Measurements from ENCODE around the gene PTPN1.
A peak's percentile ranks its signal among the peaks of the same experiment; 100 is the strongest.

Gene PTPN1

GRCh38 chr20:50552979-50553378, 42.8 kb downstream of the PTPN1 start:
- DNase-seq (ENCODE audit: low spot score) (no peak), ATAC-seq (ENCODE audit: low read depth) (no peak)
- Histone ChIP-seq H3K4me3 (ENCODE audit: severe bottlenecking) (no peak overlapping the region), H3K27ac (ENCODE audit: poor library complexity, severe bottlenecking) (no peak overlapping the region), H3K4me1 (ENCODE audit: insufficient read depth, poor library complexity, severe bottlenecking) (peaks cover 27% of the 10 kb centered on the region), H3K9me3 (ENCODE audit: severe bottlenecking) (peaks cover 7% of the 10 kb centered on the region), H3K27me3 (ENCODE audit: insufficient read depth, poor library complexity, severe bottlenecking) (no peaks in the 10 kb centered on the region), H3K36me3 (ENCODE audit: low read depth) (peaks cover 83% of the 10 kb centered on the region)
- TF ChIP-seq CTCF (IDR thresholded peaks at IDR 0.05; ENCODE audit: poor library complexity, severe bottlenecking), result no peak

GRCh38 chr20:50554694-50555579, 44.8 kb downstream of the PTPN1 start:
- Histone ChIP-seq H3K27me3 (ENCODE audit: insufficient read depth, poor library complexity, severe bottlenecking) (no peaks in the 10 kb centered on the region), H3K9me3 (ENCODE audit: severe bottlenecking) (peaks cover 7% of the 10 kb centered on the region), H3K4me3 (ENCODE audit: severe bottlenecking) (no peak overlapping the region), H3K27ac (ENCODE audit: poor library complexity, severe bottlenecking) (no peak overlapping the region), H3K4me1 (ENCODE audit: insufficient read depth, poor library complexity, severe bottlenecking) (peaks cover 44% of the 10 kb centered on the region), H3K36me3 (ENCODE audit: low read depth) (peaks cover 70% of the 10 kb centered on the region)
- ATAC-seq (ENCODE audit: low read depth), result no peak
- no peak for DNase-seq (ENCODE audit: low spot score)
- TF ChIP-seq CTCF (IDR thresholded peaks at IDR 0.05; ENCODE audit: poor library complexity, severe bottlenecking), result no peak

GRCh38 chr20:50555662-50556061, 45.5 kb downstream of the PTPN1 start:
- Histone ChIP-seq H3K4me3 (ENCODE audit: severe bottlenecking) (no peak overlapping the region), H3K4me1 (ENCODE audit: insufficient read depth, poor library complexity, severe bottlenecking) (peaks cover 39% of the 10 kb centered on the region), H3K27ac (ENCODE audit: poor library complexity, severe bottlenecking) (no peak overlapping the region), H3K9me3 (ENCODE audit: severe bottlenecking) (peaks cover 7% of the 10 kb centered on the region), H3K27me3 (ENCODE audit: insufficient read depth, poor library complexity, severe bottlenecking) (no peaks in the 10 kb centered on the region), H3K36me3 (ENCODE audit: low read depth) (peaks cover 64% of the 10 kb centered on the region)
- no peak for DNase-seq (ENCODE audit: low spot score)
- TF ChIP-seq CTCF (IDR thresholded peaks at IDR 0.05; ENCODE audit: poor library complexity, severe bottlenecking), result no peak
- ATAC-seq (ENCODE audit: low read depth), result no peak

- H3K4me3 ChIP-seq (ENCODE audit: severe bottlenecking), result no peak overlapping the region
- peaks cover 43% of the 10 kb centered on the region for H3K4me1 ChIP-seq (ENCODE audit: insufficient read depth, poor library complexity, severe bottlenecking)
- DNase-seq (ENCODE audit: low spot score) (no peak), ATAC-seq (ENCODE audit: low read depth) (no peak)
- H3K9me3 ChIP-seq (ENCODE audit: severe bottlenecking), result peaks cover 7% of the 10 kb centered on the region
- H3K27ac ChIP-seq (ENCODE audit: poor library complexity, severe bottlenecking), result peak overlapping the region; percentile 93
- H3K27me3 ChIP-seq (ENCODE audit: insufficient read depth, poor library complexity, severe bottlenecking), result no peaks in the 10 kb centered on the region
- TF ChIP-seq CTCF (IDR thresholded peaks at IDR 0.05; ENCODE audit: poor library complexity, severe bottlenecking), result no peak
- H3K36me3 ChIP-seq (ENCODE audit: low read depth), result peaks cover 64% of the 10 kb centered on the region
Observed at GRCh38 chr20:50557549-50558134, 47.5 kb downstream of the PTPN1 start.

Measured in RWPE2 (cell line).